GM12801 (cell line): ENCODE results near the gene ELAPOR2.

Experiments used
- TF ChIP-seq, protein P1 (sequence below): IDR thresholded peaks from one replicate; pipeline ENCODE4 v1.5.1; 2011; ENCODE audit warnings: control low read depth; ENCODE audit not compliant: insufficient read length; ENCODE audit errors: extremely low read depth

Gene ELAPOR2

GRCh38 chr7:87059525-87060287 is at the start of gene ELAPOR2:
TSS of gene ELAPOR2 (minus strand) at chr7:87059654. CDS start at chr7:87059513, 141 bp downstream.
- TF ChIP-seq, protein P1, sequence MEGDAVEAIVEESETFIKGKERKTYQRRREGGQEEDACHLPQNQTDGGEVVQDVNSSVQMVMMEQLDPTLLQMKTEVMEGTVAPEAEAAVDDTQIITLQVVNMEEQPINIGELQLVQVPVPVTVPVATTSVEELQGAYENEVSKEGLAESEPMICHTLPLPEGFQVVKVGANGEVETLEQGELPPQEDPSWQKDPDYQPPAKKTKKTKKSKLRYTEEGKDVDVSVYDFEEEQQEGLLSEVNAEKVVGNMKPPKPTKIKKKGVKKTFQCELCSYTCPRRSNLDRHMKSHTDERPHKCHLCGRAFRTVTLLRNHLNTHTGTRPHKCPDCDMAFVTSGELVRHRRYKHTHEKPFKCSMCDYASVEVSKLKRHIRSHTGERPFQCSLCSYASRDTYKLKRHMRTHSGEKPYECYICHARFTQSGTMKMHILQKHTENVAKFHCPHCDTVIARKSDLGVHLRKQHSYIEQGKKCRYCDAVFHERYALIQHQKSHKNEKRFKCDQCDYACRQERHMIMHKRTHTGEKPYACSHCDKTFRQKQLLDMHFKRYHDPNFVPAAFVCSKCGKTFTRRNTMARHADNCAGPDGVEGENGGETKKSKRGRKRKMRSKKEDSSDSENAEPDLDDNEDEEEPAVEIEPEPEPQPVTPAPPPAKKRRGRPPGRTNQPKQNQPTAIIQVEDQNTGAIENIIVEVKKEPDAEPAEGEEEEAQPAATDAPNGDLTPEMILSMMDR: no peak

DNA sequence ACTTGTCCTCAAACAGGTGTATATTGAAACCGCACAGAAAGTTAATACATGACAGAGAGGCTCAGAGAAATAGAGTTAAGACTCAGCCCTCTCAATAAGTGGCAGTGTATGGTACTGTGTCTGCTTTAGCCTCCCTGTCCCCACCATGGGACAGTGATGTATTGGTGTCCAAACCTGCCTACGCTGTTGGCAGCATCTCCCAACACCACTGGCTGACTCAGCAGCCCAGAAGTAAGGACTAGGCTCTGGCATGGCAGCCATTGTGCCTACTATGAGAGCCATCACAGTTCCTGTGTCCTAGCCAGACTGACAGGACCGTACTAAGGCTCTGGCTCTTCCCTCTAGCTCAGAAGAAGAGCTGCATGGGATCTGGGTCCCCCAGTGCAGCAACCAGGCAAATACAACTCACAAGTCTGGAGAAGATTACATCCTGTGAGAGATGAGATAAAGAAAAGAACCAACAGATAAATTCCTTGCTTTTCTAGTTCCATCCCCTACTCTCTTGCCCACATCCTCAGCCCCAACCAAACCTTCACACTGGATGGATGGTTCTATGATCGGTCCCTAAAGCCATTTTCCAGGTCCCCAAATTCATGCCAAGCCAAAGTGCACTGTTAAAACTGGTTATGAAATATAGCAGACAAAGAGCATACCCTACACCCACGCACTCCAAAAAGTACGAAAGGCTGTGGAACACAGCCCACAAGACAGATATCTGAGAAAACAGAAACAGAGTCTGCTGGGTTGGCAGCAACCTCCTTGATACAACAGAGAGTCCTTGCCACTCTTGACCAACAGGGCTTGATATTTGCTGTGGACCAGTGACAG is 48.7 kb upstream of the ELAPOR2 start:
- TF ChIP-seq, protein P1: no peak

DNA sequence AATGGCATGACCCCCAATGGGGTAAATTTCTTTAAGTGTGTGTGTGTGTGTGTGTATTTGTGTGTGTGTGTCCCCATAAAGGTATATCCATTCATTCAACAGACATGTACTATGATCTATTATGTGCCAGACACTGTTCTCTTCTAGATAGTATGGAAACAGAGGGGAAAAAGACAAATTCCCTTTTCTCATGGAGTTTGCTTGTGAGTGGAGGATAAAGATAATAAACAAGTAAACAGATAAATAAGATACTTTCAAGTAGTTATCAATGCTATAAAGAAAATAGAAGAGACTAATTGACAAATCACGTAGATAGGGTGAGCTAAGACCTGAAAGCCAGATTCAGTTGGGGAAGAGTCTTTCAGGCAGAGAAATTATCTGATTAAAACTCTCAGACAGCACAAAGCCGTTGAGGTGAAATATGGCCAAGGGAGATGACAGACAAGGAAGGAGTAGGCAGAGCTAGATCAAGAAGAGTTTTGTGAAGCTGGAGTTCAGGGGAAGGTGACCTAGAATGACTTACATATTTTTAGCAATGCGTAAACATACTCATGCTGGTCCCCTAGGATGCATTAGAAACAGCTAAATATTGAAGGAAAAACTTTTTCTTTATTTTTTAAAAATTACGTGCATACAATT is 47.6 kb upstream of the ELAPOR2 start:
- TF ChIP-seq, protein P1: no peak

DNA sequence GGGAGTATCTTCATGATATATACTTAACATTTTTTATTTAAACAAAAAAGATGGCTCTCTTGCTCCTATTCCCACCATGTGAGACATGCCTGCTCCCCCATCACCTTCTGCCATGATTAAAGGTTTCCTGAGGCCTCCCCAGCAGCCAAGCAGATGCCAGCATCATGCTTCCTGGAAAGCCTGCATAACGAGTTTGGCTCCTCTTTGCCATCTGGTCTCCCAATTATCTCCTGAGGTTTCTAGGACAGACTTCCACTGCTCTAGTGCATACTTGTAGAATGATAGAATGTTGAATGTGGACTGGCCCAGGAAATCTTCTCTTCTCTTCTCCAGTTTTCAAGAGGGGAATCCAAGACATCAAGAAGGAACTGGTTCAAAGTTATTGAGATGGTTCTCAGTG is 45.9 kb upstream of the ELAPOR2 start:
- TF ChIP-seq, protein P1: no peak

DNA sequence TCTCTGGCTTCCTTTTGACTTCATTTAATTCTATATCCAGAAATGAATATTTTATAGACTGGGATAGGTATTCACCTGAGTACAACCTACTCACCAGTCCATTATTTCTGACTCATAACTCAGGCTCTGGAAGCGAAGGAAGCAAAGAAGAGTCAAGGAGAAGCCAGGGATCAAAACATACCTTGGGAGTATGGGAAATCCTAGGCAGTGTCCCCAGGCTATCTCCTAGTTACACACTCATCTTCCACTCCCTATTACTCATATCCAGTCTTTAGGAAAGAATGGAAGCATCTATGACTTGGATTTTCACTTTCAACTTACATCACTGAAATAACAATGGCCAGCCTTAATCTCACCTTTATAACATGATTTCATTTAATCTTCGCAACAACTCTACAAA is 40.9 kb upstream of the ELAPOR2 start:
- TF ChIP-seq, protein P1: no peak

DNA sequence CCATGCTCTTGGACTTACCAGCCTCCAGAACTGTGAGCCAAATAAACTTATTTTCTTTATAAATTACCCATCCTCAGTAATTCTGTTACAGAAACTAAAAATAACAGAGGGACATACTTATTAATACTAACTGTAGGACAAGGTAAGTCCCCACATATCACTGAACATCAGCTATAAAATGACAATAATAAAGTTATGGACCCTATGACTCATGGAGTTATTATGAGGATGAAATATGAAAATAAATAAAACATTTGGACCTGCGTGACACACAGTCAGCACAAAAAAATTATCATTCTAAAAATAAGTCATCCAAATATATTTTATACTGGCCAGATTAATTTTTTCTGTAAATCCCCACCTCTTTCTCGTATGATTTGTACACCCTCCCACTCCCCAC is 34.9 kb upstream of the ELAPOR2 start:
- TF ChIP-seq, protein P1: no peak

DNA sequence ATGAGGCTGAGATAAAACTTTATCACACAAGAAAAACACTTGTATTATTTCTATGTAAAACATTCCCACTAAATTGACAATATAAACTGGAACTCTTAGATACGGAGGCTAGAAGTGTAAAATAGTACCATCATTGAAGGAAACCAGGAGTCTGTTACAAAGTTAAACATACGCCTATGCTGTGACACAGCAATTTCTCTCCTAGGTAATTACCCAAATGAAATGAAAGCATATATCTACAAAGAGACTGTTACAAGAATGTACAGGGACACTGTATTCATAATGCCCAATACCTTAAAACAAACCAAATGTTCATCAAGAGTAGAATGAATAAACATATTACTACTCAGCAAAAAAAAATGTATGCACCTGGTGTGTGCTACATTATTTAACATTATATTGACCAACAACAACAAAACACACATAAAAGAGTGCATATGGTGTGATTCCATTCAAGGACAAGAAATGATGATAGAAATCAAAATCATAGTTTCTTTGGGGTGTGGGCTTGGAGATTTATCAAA is 33.2 kb upstream of the ELAPOR2 start:
- TF ChIP-seq, protein P1: no peak
